Neural progenitor cell (in vitro differentiated cells): ENCODE results near the gene BIRC6.

Experiments used
- CTCF ChIP-seq: fragments of 200-600 bp; sonication (generic); IDR thresholded peaks from 2 replicates; pipeline ENCODE4 v1.5.1; 2017; ENCODE audit warnings: antibody characterized with exemption, mild to moderate bottlenecking
- EZH2phosphoT487 ChIP-seq: fragments of 200-600 bp; sonication (generic); IDR thresholded peaks from 2 replicates; pipeline ENCODE4 v1.6.1; 2017; ENCODE audit warnings: antibody characterized with exemption

GRCh38 chr2:32356681-32357317, at the start of gene BIRC6:
- TF ChIP-seq CTCF (no peak), EZH2phosphoT487 (peak; percentile 54)
